K562 (cell line): ENCODE data around the gene NDUFA13. TPM values are rescaled to one million over a fixed set of nuclear protein-coding genes. Genes with fewer than 3 reads are reported as not detected.
A peak's percentile ranks its signal among the peaks of the same experiment; 100 is the strongest.

ENCODE experiments used
- BRD9 ChIP-seq: fragments of 450-650 bp; IDR thresholded peaks from 2 replicates; pipeline ENCODE4 v1.6.1; 2018; ENCODE audit warnings: low read depth; ENCODE audit not compliant: partially characterized antibody
- FOSL1 ChIP-seq: fragments of 200-800 bp; sonication (Bioruptor generic); conservative IDR thresholded peaks from 2 replicates; pipeline ENCODE4 v1.6.1; 2016; ENCODE audit warnings: missing genetic modification characterization, missing compliant biosample characterization
- HMG20A ChIP-seq: fragments of 450-650 bp; formaldehyde crosslinking; conservative IDR thresholded peaks from 2 replicates; pipeline ENCODE4 v1.4.0; 2020; ENCODE audit warnings: mild to moderate bottlenecking, mixed read lengths
- MED1 ChIP-seq: sonication (generic); formaldehyde crosslinking; IDR thresholded peaks from 2 replicates; pipeline ENCODE4 v1.8.1; 2023; ENCODE audit warnings: missing genetic modification reagents, borderline replicate concordance
- NBN ChIP-seq: fragments of 450-650 bp; IDR thresholded peaks from 2 replicates; pipeline ENCODE4 v1.6.1; 2016; ENCODE audit warnings: low read depth, mild to moderate bottlenecking
- NFIC ChIP-seq: fragments of 450-650 bp; IDR thresholded peaks from 2 replicates; pipeline ENCODE4 v1.6.1; 2017; ENCODE audit warnings: mild to moderate bottlenecking, inconsistent platforms
- OTX1 ChIP-seq: fragments of 450-650 bp; formaldehyde crosslinking; IDR thresholded peaks from 2 replicates; pipeline ENCODE4 v1.4.0; 2022; ENCODE audit warnings: mild to moderate bottlenecking
- POLR3G ChIP-seq: IDR thresholded peaks from 2 replicates; pipeline ENCODE4 v1.6.1; 2011; ENCODE audit not compliant: insufficient read length, insufficient replicate concordance; ENCODE audit errors: extremely low read depth
- PTTG1 ChIP-seq: fragments of 450-650 bp; IDR thresholded peaks from 2 replicates; pipeline ENCODE4 v1.6.1; 2016; ENCODE audit warnings: low read depth, mild to moderate bottlenecking, missing genetic modification characterization, missing compliant biosample characterization
- RAD21 ChIP-seq, 2 experiments: fragments of 250-450 bp in 1 of 2; fragments of 450-650 bp in 1 of 2; sonication (Bioruptor Pico) in 1 of 2; formaldehyde crosslinking in 1 of 2; IDR thresholded peaks in 1 of 2; conservative IDR thresholded peaks in 1 of 2; 2 replicates each; pipeline versions ENCODE4 v1.4.0 to v1.8.0; 2020 to 2022; ENCODE audit warnings: mild to moderate bottlenecking in 2 of 2, moderate library complexity in 1 of 2
- RBM34 ChIP-seq: fragments of 200-400 bp; formaldehyde crosslinking; IDR thresholded peaks from 2 replicates; pipeline ENCODE4 v1.6.1; 2018; ENCODE audit warnings: low read length, borderline replicate concordance; ENCODE audit not compliant: insufficient read depth
- STAT5B ChIP-seq: fragments of 250-450 bp; sonication (Bioruptor Pico); IDR thresholded peaks from 2 replicates; pipeline ENCODE4 v1.8.0; 2021; ENCODE audit warnings: mild to moderate bottlenecking, inconsistent platforms
- TCF7L2 ChIP-seq: fragments of 150-350 bp; IDR thresholded peaks from 2 replicates; pipeline ENCODE4 v1.6.1; 2016; ENCODE audit warnings: low read depth, mild to moderate bottlenecking, low read length, moderate library complexity
- THAP7 ChIP-seq: fragments of 250-450 bp; sonication (Bioruptor Pico); IDR thresholded peaks from 2 replicates; pipeline ENCODE4 v1.5.0; 2021
- YY1 ChIP-seq, 3 experiments: IDR thresholded peaks; 2 replicates each; pipeline ENCODE4 v1.6.1; 2011; ENCODE audit warnings: low read length in 2 of 3, mild to moderate bottlenecking in 2 of 3, moderate library complexity in 2 of 3, borderline replicate concordance in 1 of 3, control low read depth in 1 of 3, low read depth in 1 of 3; ENCODE audit not compliant: insufficient read depth in 3 of 3, insufficient replicate concordance in 2 of 3, control insufficient read depth in 1 of 3, insufficient read length in 1 of 3; ENCODE audit errors: extremely low read depth in 1 of 3
- ZEB2 ChIP-seq: fragments of 450-650 bp; IDR thresholded peaks from 2 replicates; pipeline ENCODE4 v1.6.1; 2016
- ZNF175 ChIP-seq: fragments of 200-800 bp; sonication (Bioruptor generic); IDR thresholded peaks from 2 replicates; pipeline ENCODE4 v1.6.1; 2016; ENCODE audit warnings: low read depth, mild to moderate bottlenecking, missing genetic modification characterization, missing compliant biosample characterization
- ZNF232 ChIP-seq: sonication (generic); formaldehyde crosslinking; IDR thresholded peaks from 2 replicates; pipeline ENCODE4 v1.8.0; 2022; ENCODE audit warnings: mild to moderate bottlenecking, missing genetic modification reagents
- ZNF354B ChIP-seq: fragments of 250-450 bp; sonication (Bioruptor Pico); IDR thresholded peaks from 2 replicates; pipeline ENCODE4 v1.4.0; 2020
- ZNF41 ChIP-seq: fragments of 250-450 bp; sonication (Bioruptor Pico); conservative IDR thresholded peaks from 2 replicates; pipeline ENCODE4 v1.4.0; 2020; ENCODE audit warnings: mild to moderate bottlenecking
- ZNF561 ChIP-seq: fragments of 450-650 bp; formaldehyde crosslinking; conservative IDR thresholded peaks from 2 replicates; pipeline ENCODE4 v1.4.0; 2020; ENCODE audit warnings: mild to moderate bottlenecking, moderate library complexity
- polyA plus RNA-seq, 8 experiments: library from polyadenylated mRNA; depleted of rRNA in 4 of 8; stranded (reverse) in 5 of 8; unstranded in 3 of 8; fragments of >200 nt; fragmentation: Nextera tagmentation in 2 of 8; fragmentation: Illumina TruSeq in 1 of 8; extraction: Ambion mirVana in 2 of 8; extraction: Trizol in 1 of 8; gene quantifications; 2 replicates each; pipeline versions ENCODE4 v1.2.1 to v1.2.3, GENCODE V29; 2011 to 2014; ENCODE audit warnings: inconsistent platforms in 1 of 8, missing spikeins in 1 of 8
- total RNA-seq, 7 experiments: library from RNA; depleted of rRNA in 6 of 7; stranded (reverse); fragments of >200 nt in 6 of 7; fragmentation: Illumina TruSeq in 2 of 7; extraction: Trizol in 2 of 7; gene quantifications; 2 replicates each; pipeline versions ENCODE4 v1.2.1 to v1.2.3, GENCODE V29; 2011 to 2021; ENCODE audit warnings: low replicate concordance in 1 of 7
- TF ChIP-seq, protein P1 (sequence below): fragments of 250-450 bp; sonication (Bioruptor Pico); IDR thresholded peaks from 2 replicates; pipeline ENCODE4 v1.4.0; 2020
- TF ChIP-seq, protein P2 (sequence below), 2 experiments: fragments of 450-650 bp in 1 of 2; sonication (generic) in 1 of 2; formaldehyde crosslinking in 1 of 2; IDR thresholded peaks in 1 of 2; conservative IDR thresholded peaks in 1 of 2; 2 replicates each; pipeline versions ENCODE4 v1.6.1 to v1.8.1; 2016 to 2023; ENCODE audit warnings: mild to moderate bottlenecking in 2 of 2, moderate library complexity in 2 of 2, inconsistent platforms in 1 of 2, missing genetic modification reagents in 1 of 2
- TF ChIP-seq, protein P3 (sequence below): fragments of 450-650 bp; IDR thresholded peaks from 2 replicates; pipeline ENCODE4 v1.6.1; 2017; ENCODE audit warnings: mild to moderate bottlenecking, moderate library complexity

NDUFA13 gene
- total and polyA plus RNA-seq, 9 of the 15 experiments (the other 6 are each of a cell fraction or from before 2014, with no cell fraction given) = 146 to 596 (median 429) TPM

- TF ChIP-seq OTX1 (no peak), FOSL1 (tag) (no peak), HMG20A (CRISPR knock-in tag) (no peak), RAD21 (CRISPR knock-in tag; conservative IDR thresholded peaks at IDR 0.05 in 1 of 2, IDR thresholded peaks at IDR 0.05 in 1 of 2) (peak; percentile 87 to 91), NBN (no peak), THAP7 (CRISPR knock-in tag) (no peak), RBM34 (no peak), ZNF232 (CRISPR knock-in tag) (no peak), ZNF175 (CRISPR knock-in tag) (no peak), NFIC (no peak), MED1 (CRISPR knock-in tag) (no peak), ZNF354B (CRISPR knock-in tag) (no peak), STAT5B (CRISPR knock-in tag) (no peak), TCF7L2 (no peak), ZEB2 (no peak), PTTG1 (tag) (no peak), ZNF41 (CRISPR knock-in tag) (no peak), BRD9 (no peak), YY1 (IDR thresholded peaks at IDR 0.05; ENCODE audit: borderline replicate concordance in 1 of 3, control insufficient read depth in 1 of 3, extremely low read depth in 1 of 3, insufficient read depth in 3 of 3, insufficient read length in 1 of 3, insufficient replicate concordance in 2 of 3, low read depth in 1 of 3, low read length in 2 of 3) (no peak), ZNF561 (no peak), POLR3G (no peak)
- TF ChIP-seq, protein P1, sequence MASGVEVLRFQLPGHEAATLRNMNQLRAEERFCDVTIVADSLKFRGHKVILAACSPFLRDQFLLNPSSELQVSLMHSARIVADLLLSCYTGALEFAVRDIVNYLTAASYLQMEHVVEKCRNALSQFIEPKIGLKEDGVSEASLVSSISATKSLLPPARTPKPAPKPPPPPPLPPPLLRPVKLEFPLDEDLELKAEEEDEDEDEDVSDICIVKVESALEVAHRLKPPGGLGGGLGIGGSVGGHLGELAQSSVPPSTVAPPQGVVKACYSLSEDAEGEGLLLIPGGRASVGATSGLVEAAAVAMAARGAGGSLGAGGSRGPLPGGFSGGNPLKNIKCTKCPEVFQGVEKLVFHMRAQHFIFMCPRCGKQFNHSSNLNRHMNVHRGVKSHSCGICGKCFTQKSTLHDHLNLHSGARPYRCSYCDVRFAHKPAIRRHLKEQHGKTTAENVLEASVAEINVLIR (CRISPR knock-in tag) = no peak
- TF ChIP-seq, protein P2, sequence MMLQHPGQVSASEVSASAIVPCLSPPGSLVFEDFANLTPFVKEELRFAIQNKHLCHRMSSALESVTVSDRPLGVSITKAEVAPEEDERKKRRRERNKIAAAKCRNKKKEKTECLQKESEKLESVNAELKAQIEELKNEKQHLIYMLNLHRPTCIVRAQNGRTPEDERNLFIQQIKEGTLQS (IDR thresholded peaks at IDR 0.05) = no peak
- TF ChIP-seq, protein P2 (CRISPR knock-in tag; conservative IDR thresholded peaks at IDR 0.05) = no peak
- TF ChIP-seq, protein P3, sequence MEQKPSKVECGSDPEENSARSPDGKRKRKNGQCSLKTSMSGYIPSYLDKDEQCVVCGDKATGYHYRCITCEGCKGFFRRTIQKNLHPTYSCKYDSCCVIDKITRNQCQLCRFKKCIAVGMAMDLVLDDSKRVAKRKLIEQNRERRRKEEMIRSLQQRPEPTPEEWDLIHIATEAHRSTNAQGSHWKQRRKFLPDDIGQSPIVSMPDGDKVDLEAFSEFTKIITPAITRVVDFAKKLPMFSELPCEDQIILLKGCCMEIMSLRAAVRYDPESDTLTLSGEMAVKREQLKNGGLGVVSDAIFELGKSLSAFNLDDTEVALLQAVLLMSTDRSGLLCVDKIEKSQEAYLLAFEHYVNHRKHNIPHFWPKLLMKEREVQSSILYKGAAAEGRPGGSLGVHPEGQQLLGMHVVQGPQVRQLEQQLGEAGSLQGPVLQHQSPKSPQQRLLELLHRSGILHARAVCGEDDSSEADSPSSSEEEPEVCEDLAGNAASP = no peak
Measured at GRCh38 chr19:19531951-19532805, 16.2 kb downstream of the NDUFA13 start (continued).
